Measurements from ENCODE around the gene LONRF2.
"Not testable (repeated sequence)": the region's sequence is repeated elsewhere in the genome, so short reads cannot be mapped to it uniquely, and the experiment has no call there.

LONRF2 gene
- total RNA-seq: 2.1 to 2.6 (median 2.1) reads per million in 3 donors

- H3K4me3 ChIP-seq (ENCODE audit: insufficient read depth, low read depth, low read length, poor library complexity, severe bottlenecking): no peak within 1 kb of the TSS
- H3K4me1 ChIP-seq (ENCODE audit: control insufficient read depth, insufficient read depth, low read length, poor library complexity, severe bottlenecking): no peaks in the 10 kb centered on the region
- no peaks in the 10 kb centered on the region for H3K36me3 ChIP-seq (ENCODE audit: control insufficient read depth, insufficient read depth, low read length)
- no peaks in the 10 kb centered on the region for H3K9me3 ChIP-seq (ENCODE audit: control insufficient read depth, low read length)
- peaks cover 8% of the 10 kb centered on the region for H3K27me3 ChIP-seq (replicated peaks; ENCODE audit: control insufficient read depth, insufficient read depth, low read length, poor library complexity, severe bottlenecking)
- DNase-seq: no peak
- no peak within 1 kb of the TSS for H3K27ac ChIP-seq (ENCODE audit: insufficient read depth, low read length, poor library complexity, severe bottlenecking)
Measured at GRCh38 chr2:100321866-100322820, at the start of gene LONRF2. LONRF2 (minus strand) TSS chr2:100322501; CDS start chr2:100322093, 408 bp downstream.

GRCh38 chr2:100367163-100367562, 44.9 kb upstream of the LONRF2 start:
- Histone ChIP-seq H3K36me3 (ENCODE audit: control insufficient read depth, insufficient read depth, low read length) (no peaks in the 10 kb centered on the region), H3K27ac (ENCODE audit: insufficient read depth, low read length, poor library complexity, severe bottlenecking) (no peak overlapping the region), H3K27me3 (replicated peaks; ENCODE audit: control insufficient read depth, insufficient read depth, low read length, poor library complexity, severe bottlenecking) (no peaks in the 10 kb centered on the region), H3K9me3 (ENCODE audit: control insufficient read depth, low read length) (peaks cover 3% of the 10 kb centered on the region), H3K4me3 (ENCODE audit: insufficient read depth, low read depth, low read length, poor library complexity, severe bottlenecking) (no peak overlapping the region), H3K4me1 (ENCODE audit: control insufficient read depth, insufficient read depth, low read length, poor library complexity, severe bottlenecking) (no peaks in the 10 kb centered on the region)
- no peak for DNase-seq

- H3K27me3 ChIP-seq (replicated peaks; ENCODE audit: control insufficient read depth, insufficient read depth, low read length, poor library complexity, severe bottlenecking): no peaks in the 10 kb centered on the region
- H3K9me3 ChIP-seq (ENCODE audit: control insufficient read depth, low read length): no peaks in the 10 kb centered on the region
- no peak overlapping the region for H3K4me3 ChIP-seq (ENCODE audit: insufficient read depth, low read depth, low read length, poor library complexity, severe bottlenecking)
- no peaks in the 10 kb centered on the region for H3K4me1 ChIP-seq (ENCODE audit: control insufficient read depth, insufficient read depth, low read length, poor library complexity, severe bottlenecking)
- no peaks in the 10 kb centered on the region for H3K36me3 ChIP-seq (ENCODE audit: control insufficient read depth, insufficient read depth, low read length)
- no peak for DNase-seq
- H3K27ac ChIP-seq (ENCODE audit: insufficient read depth, low read length, poor library complexity, severe bottlenecking): no peak overlapping the region
Measured at GRCh38 chr2:100365434-100365833, 43.1 kb upstream of the LONRF2 start.

GRCh38 chr2:100362269-100362668, 40.0 kb upstream of the LONRF2 start:
- DNase-seq; H3K4me3 ChIP-seq (ENCODE audit: insufficient read depth, low read depth, low read length, poor library complexity, severe bottlenecking); H3K27me3 ChIP-seq (replicated peaks; ENCODE audit: control insufficient read depth, insufficient read depth, low read length, poor library complexity, severe bottlenecking); H3K36me3 ChIP-seq (ENCODE audit: control insufficient read depth, insufficient read depth, low read length); H3K27ac ChIP-seq (ENCODE audit: insufficient read depth, low read length, poor library complexity, severe bottlenecking); H3K9me3 ChIP-seq (ENCODE audit: control insufficient read depth, low read length); H3K4me1 ChIP-seq (ENCODE audit: control insufficient read depth, insufficient read depth, low read length, poor library complexity, severe bottlenecking): not testable (repeated sequence)

- no peak overlapping the region for H3K27ac ChIP-seq (ENCODE audit: insufficient read depth, low read length, poor library complexity, severe bottlenecking)
- H3K27me3 ChIP-seq (replicated peaks; ENCODE audit: control insufficient read depth, insufficient read depth, low read length, poor library complexity, severe bottlenecking): no peaks in the 10 kb centered on the region
- H3K36me3 ChIP-seq (ENCODE audit: control insufficient read depth, insufficient read depth, low read length): no peaks in the 10 kb centered on the region
Measured at GRCh38 chr2:100359576-100359975, 37.3 kb upstream of the LONRF2 start.

DNA sequence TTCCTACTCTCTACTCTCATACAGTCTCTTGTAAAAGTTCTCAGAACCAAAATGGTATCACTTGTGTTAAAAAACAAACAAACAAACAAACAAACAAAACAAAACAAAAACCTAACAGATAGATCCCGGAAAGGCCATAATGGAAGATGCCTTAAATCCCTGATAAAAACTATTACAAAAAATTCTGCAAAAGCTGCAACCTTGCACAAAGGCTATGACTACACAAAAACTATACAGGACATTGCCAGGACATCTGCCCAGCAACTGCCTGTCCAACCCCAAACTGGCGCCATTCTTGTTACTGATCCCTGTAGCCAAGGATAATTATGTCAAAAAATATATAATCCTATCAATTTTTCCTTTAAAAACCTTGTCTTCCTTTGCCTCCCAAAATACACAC, 36.3 kb upstream of the LONRF2 start:
- no peaks in the 10 kb centered on the region for H3K36me3 ChIP-seq (ENCODE audit: control insufficient read depth, insufficient read depth, low read length)
- H3K27me3 ChIP-seq (replicated peaks; ENCODE audit: control insufficient read depth, insufficient read depth, low read length, poor library complexity, severe bottlenecking): no peaks in the 10 kb centered on the region
- no peak overlapping the region for H3K27ac ChIP-seq (ENCODE audit: insufficient read depth, low read length, poor library complexity, severe bottlenecking)
- DNase-seq: no peak
- H3K4me3 ChIP-seq (ENCODE audit: insufficient read depth, low read depth, low read length, poor library complexity, severe bottlenecking): no peak overlapping the region
- no peaks in the 10 kb centered on the region for H3K9me3 ChIP-seq (ENCODE audit: control insufficient read depth, low read length)
- H3K4me1 ChIP-seq (ENCODE audit: control insufficient read depth, insufficient read depth, low read length, poor library complexity, severe bottlenecking): no peaks in the 10 kb centered on the region

More at GRCh38 chr2:100359576-100359975, 37.3 kb upstream of the LONRF2 start:
- Histone ChIP-seq H3K4me1 (ENCODE audit: control insufficient read depth, insufficient read depth, low read length, poor library complexity, severe bottlenecking) (no peaks in the 10 kb centered on the region), H3K4me3 (ENCODE audit: insufficient read depth, low read depth, low read length, poor library complexity, severe bottlenecking) (no peak overlapping the region), H3K9me3 (ENCODE audit: control insufficient read depth, low read length) (no peaks in the 10 kb centered on the region)
- no peak for DNase-seq

DNA sequence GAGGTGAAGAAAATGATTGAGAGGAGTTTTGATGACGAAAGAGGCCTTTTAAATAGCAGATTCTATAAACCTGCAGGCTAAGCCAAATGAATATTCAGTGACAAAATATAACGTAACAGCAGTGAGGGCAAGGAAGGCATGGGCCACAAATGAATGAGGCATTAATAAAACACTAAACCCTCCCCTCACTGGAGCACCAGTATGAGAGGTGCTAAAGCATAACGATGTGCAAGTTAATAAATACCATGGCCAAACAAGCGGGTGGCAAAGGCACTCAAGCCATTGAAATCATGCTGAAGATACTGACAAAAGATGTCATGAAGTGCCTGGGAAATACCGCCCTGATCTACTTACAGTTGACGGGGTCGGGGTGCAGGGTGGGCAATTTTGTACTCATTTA, 30.2 kb upstream of the LONRF2 start:
- no peak overlapping the region for H3K4me3 ChIP-seq (ENCODE audit: insufficient read depth, low read depth, low read length, poor library complexity, severe bottlenecking)
- H3K27ac ChIP-seq (ENCODE audit: insufficient read depth, low read length, poor library complexity, severe bottlenecking): no peak overlapping the region
- H3K9me3 ChIP-seq (ENCODE audit: control insufficient read depth, low read length): no peaks in the 10 kb centered on the region
- H3K27me3 ChIP-seq (replicated peaks; ENCODE audit: control insufficient read depth, insufficient read depth, low read length, poor library complexity, severe bottlenecking): no peaks in the 10 kb centered on the region
- no peaks in the 10 kb centered on the region for H3K36me3 ChIP-seq (ENCODE audit: control insufficient read depth, insufficient read depth, low read length)
- DNase-seq: no peak
- no peaks in the 10 kb centered on the region for H3K4me1 ChIP-seq (ENCODE audit: control insufficient read depth, insufficient read depth, low read length, poor library complexity, severe bottlenecking)

DNA sequence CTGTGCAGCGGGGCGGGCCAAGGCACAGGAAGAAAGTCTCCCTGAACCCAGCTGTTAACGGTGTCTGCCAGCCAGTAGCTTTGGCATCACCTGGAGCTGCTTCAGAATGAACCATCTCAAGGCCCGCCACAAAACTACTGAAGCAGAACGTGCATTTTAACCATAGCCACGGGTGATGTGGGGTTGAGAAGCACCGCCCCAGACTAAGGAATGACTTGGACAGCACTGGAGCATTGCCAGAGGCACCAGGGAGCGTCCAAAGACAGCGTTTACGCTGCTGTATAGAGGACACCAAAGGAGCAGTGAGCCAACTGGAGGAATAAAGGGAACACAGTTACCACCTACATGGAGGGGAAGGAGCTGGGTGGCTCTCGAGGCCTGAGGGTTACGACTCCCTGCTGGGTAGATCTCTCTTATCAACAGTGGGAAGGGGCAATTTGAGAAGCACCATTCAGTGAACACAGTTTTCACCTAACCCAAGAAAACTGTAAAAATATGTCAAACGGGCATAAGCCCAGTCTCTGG, 28.4 kb upstream of the LONRF2 start:
- no peaks in the 10 kb centered on the region for H3K27me3 ChIP-seq (replicated peaks; ENCODE audit: control insufficient read depth, insufficient read depth, low read length, poor library complexity, severe bottlenecking)
- H3K27ac ChIP-seq (ENCODE audit: insufficient read depth, low read length, poor library complexity, severe bottlenecking): no peak overlapping the region
- H3K9me3 ChIP-seq (ENCODE audit: control insufficient read depth, low read length): no peaks in the 10 kb centered on the region
- no peaks in the 10 kb centered on the region for H3K36me3 ChIP-seq (ENCODE audit: control insufficient read depth, insufficient read depth, low read length)
- no peak overlapping the region for H3K4me3 ChIP-seq (ENCODE audit: insufficient read depth, low read depth, low read length, poor library complexity, severe bottlenecking)
- no peak for DNase-seq
- no peaks in the 10 kb centered on the region for H3K4me1 ChIP-seq (ENCODE audit: control insufficient read depth, insufficient read depth, low read length, poor library complexity, severe bottlenecking)

- not testable (repeated sequence) for DNase-seq
Measured at GRCh38 chr2:100345144-100345543, 22.8 kb upstream of the LONRF2 start.

DNA sequence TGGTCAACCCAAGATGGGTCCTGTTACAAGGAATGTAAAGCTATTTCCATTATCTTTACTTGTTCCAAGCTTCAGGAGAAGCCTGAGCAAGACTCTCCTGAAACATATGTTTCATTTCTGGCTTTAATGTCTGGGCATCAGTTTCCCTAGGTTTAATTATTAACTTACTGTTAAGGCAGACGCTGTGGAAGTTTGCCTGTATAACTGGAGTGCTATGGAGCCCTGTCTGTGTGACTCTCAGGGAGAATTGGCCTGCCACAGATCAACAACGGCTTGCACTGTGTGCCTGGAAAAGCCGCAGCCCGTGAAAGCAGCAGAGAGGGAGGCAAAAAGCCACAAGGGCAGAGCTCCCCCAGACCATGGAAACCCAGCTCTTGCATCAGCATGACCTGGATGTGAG, 22.1 kb upstream of the LONRF2 start:
- no peak for DNase-seq
- Histone ChIP-seq H3K27ac (ENCODE audit: insufficient read depth, low read length, poor library complexity, severe bottlenecking) (no peak overlapping the region), H3K27me3 (replicated peaks; ENCODE audit: control insufficient read depth, insufficient read depth, low read length, poor library complexity, severe bottlenecking) (no peaks in the 10 kb centered on the region), H3K4me1 (ENCODE audit: control insufficient read depth, insufficient read depth, low read length, poor library complexity, severe bottlenecking) (no peaks in the 10 kb centered on the region), H3K9me3 (ENCODE audit: control insufficient read depth, low read length) (no peaks in the 10 kb centered on the region), H3K36me3 (ENCODE audit: control insufficient read depth, insufficient read depth, low read length) (no peaks in the 10 kb centered on the region), H3K4me3 (ENCODE audit: insufficient read depth, low read depth, low read length, poor library complexity, severe bottlenecking) (no peak overlapping the region)

More at GRCh38 chr2:100345144-100345543, 22.8 kb upstream of the LONRF2 start:
- H3K4me3 ChIP-seq (ENCODE audit: insufficient read depth, low read depth, low read length, poor library complexity, severe bottlenecking); H3K27ac ChIP-seq (ENCODE audit: insufficient read depth, low read length, poor library complexity, severe bottlenecking); H3K4me1 ChIP-seq (ENCODE audit: control insufficient read depth, insufficient read depth, low read length, poor library complexity, severe bottlenecking); H3K36me3 ChIP-seq (ENCODE audit: control insufficient read depth, insufficient read depth, low read length); H3K9me3 ChIP-seq (ENCODE audit: control insufficient read depth, low read length); H3K27me3 ChIP-seq (replicated peaks; ENCODE audit: control insufficient read depth, insufficient read depth, low read length, poor library complexity, severe bottlenecking): not testable (repeated sequence)
